Mesodermal cell (in vitro differentiated cells): ENCODE results near the gene METTL21C.

Experiments
- H3K27ac ChIP-seq: 2 replicates; pipeline ENCODE4 v1.7.0; 2013; ENCODE audit warnings: mild to moderate bottlenecking, low read depth, low read length, moderate library complexity; ENCODE audit not compliant: severe bottlenecking
- H3K36me3 ChIP-seq: 2 replicates; pipeline ENCODE4 v1.7.1; 2013; ENCODE audit warnings: mild to moderate bottlenecking, low read length, moderate library complexity; ENCODE audit not compliant: control insufficient read depth, insufficient read depth
- H3K4me1 ChIP-seq: one replicate; pipeline ENCODE4 v1.7.1; 2013; ENCODE audit warnings: mild to moderate bottlenecking, low read length; ENCODE audit not compliant: insufficient read depth, control insufficient read depth, poor library complexity, severe bottlenecking
- H3K4me3 ChIP-seq: 2 replicates; pipeline ENCODE4 v1.7.0; 2013; ENCODE audit warnings: low read length, control low read depth, mild to moderate bottlenecking; ENCODE audit not compliant: insufficient read depth, poor library complexity, severe bottlenecking; ENCODE audit errors: extremely low read depth
- H3K9me3 ChIP-seq: 2 replicates; pipeline ENCODE4 v1.7.1; 2013; ENCODE audit warnings: mild to moderate bottlenecking, low read length, moderate library complexity; ENCODE audit not compliant: control insufficient read depth
- WGBS, 2 experiments: methylation state at CpG; one replicate each; pipeline ENCODE4 v1.1.5; 2013; ENCODE audit warnings: missing lambda C conversion rate in 2 of 2; ENCODE audit not compliant: insufficient coverage in 2 of 2; 5-methylcytosine and 5-hydroxymethylcytosine counted together

METTL21C gene

GRCh38 chr13:102708991-102709390 is 14.1 kb upstream of the METTL21C start:
- Histone ChIP-seq H3K27ac (no peak overlapping the region), H3K4me1 (peaks cover 3% of the 10 kb centered on the region), H3K36me3 (no peaks in the 10 kb centered on the region), H3K4me3 (no peak overlapping the region), H3K9me3 (no peaks in the 10 kb centered on the region)
- WGBS, 2 experiments, result 83% methylated on average over 1 of the region's 2 CpGs; no CpG with 5 or more reads in 1 of the 2 experiments

DNA sequence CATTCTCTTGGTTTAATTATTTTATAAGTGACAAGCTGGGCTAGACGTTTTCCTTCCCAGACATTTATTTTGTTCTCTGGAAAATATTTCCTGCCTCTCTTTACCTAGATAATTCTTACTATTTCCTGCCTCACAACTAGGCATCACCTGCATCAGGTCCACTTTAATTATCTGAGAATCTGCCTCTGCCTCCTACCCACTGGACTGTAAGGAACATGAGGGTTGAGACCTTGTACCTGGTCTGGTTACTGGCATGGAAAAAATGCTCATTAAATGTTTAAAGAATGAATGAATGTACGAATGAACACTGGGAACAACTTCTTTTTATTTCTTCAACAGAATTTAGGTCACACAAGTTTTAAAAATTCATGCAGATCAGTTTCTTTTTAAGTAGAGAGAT is 13.4 kb upstream of the METTL21C start:
- no peak overlapping the region for H3K4me3 ChIP-seq
- H3K4me1 ChIP-seq, result peaks cover 6% of the 10 kb centered on the region
- no peaks in the 10 kb centered on the region for H3K9me3 ChIP-seq
- WGBS, 2 experiments, result 100% methylated on average over 1 of the region's 2 CpGs; no CpG with 5 or more reads in 1 of the 2 experiments
- no peaks in the 10 kb centered on the region for H3K36me3 ChIP-seq
- H3K27ac ChIP-seq, result no peak overlapping the region

GRCh38 chr13:102707467-102707866 is 12.6 kb upstream of the METTL21C start:
- 87 to 100% methylated on average over 1 to 2 of the region's 4 CpGs for WGBS, 2 experiments
- Histone ChIP-seq H3K36me3 (no peaks in the 10 kb centered on the region), H3K4me1 (peaks cover 7% of the 10 kb centered on the region), H3K9me3 (no peaks in the 10 kb centered on the region), H3K27ac (no peak overlapping the region), H3K4me3 (no peak overlapping the region)

- no peaks in the 10 kb centered on the region for H3K36me3 ChIP-seq
- no peak overlapping the region for H3K27ac ChIP-seq
- no peak overlapping the region for H3K4me3 ChIP-seq
- 84 to 91% methylated on average over 2 to 5 of the region's 6 CpGs for WGBS, 2 experiments
- no peaks in the 10 kb centered on the region for H3K9me3 ChIP-seq
- peaks cover 7% of the 10 kb centered on the region for H3K4me1 ChIP-seq
These were observed 9.6 kb upstream of the METTL21C start for GRCh38 chr13:102704238-102705058.

GRCh38 chr13:102703726-102704035 is 8.8 kb upstream of the METTL21C start:
- Histone ChIP-seq H3K27ac (no peak overlapping the region), H3K36me3 (no peaks in the 10 kb centered on the region), H3K4me1 (peaks cover 7% of the 10 kb centered on the region), H3K4me3 (no peak overlapping the region), H3K9me3 (peaks cover under 1% of the 10 kb centered on the region)

GRCh38 chr13:102702965-102703725 is 8.3 kb upstream of the METTL21C start:
- H3K36me3 ChIP-seq, result no peaks in the 10 kb centered on the region
- 94 to 96% methylated on average over 8 of the region's 8 CpGs for WGBS, 2 experiments
- H3K9me3 ChIP-seq, result peaks cover 6% of the 10 kb centered on the region
- H3K4me1 ChIP-seq, result peaks cover 7% of the 10 kb centered on the region
- no peak overlapping the region for H3K27ac ChIP-seq
- H3K4me3 ChIP-seq, result no peak overlapping the region

GRCh38 chr13:102701331-102701730 is 6.5 kb upstream of the METTL21C start:
- Histone ChIP-seq H3K27ac (no peak overlapping the region), H3K4me1 (peaks cover 7% of the 10 kb centered on the region), H3K36me3 (no peaks in the 10 kb centered on the region), H3K9me3 (peaks cover 8% of the 10 kb centered on the region), H3K4me3 (no peak overlapping the region)
- WGBS, 2 experiments, result 98% methylated on average over 5 of the region's 5 CpGs; no CpG with 5 or more reads in 1 of the 2 experiments

DNA sequence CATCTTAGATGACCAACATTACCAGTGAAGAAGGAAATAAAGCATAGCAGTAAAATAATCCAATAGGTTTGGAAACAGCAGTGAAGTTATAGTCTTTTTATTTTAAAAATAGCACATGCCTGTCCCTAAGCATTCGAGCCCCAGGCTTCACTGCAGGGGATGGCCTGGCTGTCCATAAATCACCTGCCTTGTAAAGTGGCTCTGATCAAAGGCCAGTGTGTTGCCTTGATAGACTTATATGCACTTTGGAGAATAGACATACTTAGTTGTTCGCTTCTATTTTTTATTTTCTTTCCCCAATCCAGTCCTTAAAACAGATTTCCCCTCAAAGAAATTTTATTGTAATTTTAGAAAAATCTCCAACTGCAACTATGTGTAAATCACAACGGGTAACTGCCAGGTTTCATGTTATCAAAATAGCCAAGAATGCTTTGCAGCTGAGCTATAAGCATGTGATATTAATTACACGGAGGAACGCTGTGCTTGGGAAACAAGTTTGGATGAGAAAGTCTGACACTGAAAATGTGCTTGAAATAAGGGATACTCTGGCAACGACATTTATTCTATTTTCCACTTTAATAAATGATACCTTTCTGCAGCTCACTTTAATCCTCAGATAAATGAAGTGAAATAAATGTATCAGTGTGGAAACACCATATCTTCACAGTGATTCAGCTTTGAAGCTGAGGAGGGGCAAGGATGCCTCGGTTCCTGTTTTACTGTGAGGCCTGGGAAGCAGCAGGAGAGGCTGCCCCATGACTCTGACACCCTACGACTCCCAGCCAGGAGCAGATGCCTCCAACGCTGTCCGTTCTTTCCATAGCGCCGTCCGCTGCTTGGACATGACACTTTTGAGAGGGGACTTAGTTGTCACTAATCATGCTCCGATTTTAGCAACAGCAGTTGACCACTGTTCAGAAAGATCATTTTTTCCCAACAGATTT is 5.5 kb upstream of the METTL21C start:
- Histone ChIP-seq H3K9me3 (peaks cover 8% of the 10 kb centered on the region), H3K4me3 (no peak overlapping the region), H3K36me3 (no peaks in the 10 kb centered on the region), H3K4me1 (peaks cover 4% of the 10 kb centered on the region), H3K27ac (no peak overlapping the region)
- 90 to 94% methylated on average over 9 of the region's 14 CpGs for WGBS, 2 experiments

DNA sequence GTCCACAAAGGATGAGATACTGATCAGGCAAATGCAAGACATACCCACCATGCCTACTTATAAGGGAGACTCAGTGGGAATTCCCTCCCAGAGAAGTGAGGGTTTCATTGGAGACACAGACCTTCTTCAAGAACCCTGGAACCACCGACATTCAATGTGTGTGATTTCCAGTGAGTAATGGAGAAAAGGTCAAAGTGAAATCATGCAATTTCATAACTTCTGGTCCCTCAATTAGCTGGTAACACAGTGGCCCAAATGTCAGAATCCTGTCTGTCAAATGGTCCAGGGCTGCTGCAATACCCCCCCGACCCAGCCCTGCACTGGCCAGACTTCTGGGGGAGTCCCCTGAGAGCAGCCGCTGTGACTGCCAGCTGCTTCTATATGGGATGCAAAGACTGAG is 4.7 kb upstream of the METTL21C start:
- Histone ChIP-seq H3K9me3 (peaks cover 8% of the 10 kb centered on the region), H3K27ac (no peak overlapping the region), H3K4me3 (no peak overlapping the region), H3K4me1 (peaks cover 4% of the 10 kb centered on the region), H3K36me3 (no peaks in the 10 kb centered on the region)
- 93 to 100% methylated on average over 1 to 3 of the region's 3 CpGs for WGBS, 2 experiments

DNA sequence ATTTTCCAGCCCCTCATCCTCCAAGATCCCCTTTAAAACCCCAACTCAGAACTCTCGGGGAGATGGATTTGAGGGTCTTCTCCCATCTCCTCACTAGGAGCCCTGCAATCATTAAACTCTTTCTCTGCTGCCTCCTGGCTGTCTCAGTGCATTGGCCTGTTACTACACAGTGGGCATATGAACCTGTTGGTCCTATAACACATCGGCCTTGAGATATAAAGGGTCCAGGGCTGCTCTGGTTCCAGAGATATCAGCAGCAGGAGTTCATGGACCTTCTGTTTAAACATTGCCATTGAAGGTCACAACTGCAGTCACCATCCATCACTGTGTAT is 3.8 kb upstream of the METTL21C start:
- Histone ChIP-seq H3K36me3 (no peaks in the 10 kb centered on the region), H3K27ac (no peak overlapping the region), H3K9me3 (peaks cover 8% of the 10 kb centered on the region), H3K4me3 (no peak overlapping the region), H3K4me1 (peaks cover 4% of the 10 kb centered on the region)
- 69 to 100% methylated on average over 2 of the region's 2 CpGs for WGBS, 2 experiments
